ENCODE data around the gene RPS6KB2.
"Not testable (repeated sequence)": the region's sequence is repeated elsewhere in the genome, so short reads cannot be mapped to it uniquely, and the experiment has no call there.

RPS6KB2 gene

DNA sequence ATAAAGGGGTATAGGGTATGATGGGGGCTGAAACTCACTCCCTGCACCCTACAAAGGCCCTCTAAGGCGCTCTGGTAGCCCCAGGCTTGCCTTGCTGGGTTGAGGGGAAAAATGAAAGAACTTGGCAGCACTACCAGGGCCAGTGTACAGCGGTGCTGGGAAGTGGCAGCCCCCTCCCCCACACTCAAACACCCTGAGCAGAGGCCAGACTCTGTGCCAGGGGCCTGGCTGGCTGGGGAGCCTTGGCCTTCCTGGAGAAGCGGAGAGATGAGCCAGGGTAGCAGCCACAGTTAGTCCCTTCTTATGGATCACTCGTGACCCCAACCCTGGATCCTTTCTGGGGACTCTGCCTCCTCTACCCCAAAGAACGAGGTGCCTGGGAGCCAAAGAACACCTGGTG is 38.1 kb downstream of the RPS6KB2 start:
- H3K9me3 Mint-ChIP-seq = no peaks in the 10 kb centered on the region
- peak overlapping the region; percentile 69 for H3K27ac Mint-ChIP-seq
- H3K27me3 Mint-ChIP-seq = no peaks in the 10 kb centered on the region
- H3K4me1 Mint-ChIP-seq (ENCODE audit: low read depth) = peaks cover 40% of the 10 kb centered on the region
- peak overlapping the region; percentile 42 for H3K4me3 Mint-ChIP-seq
- H3K36me3 Mint-ChIP-seq (ENCODE audit: low read depth) = peaks cover 20% of the 10 kb centered on the region
- DNase-seq = no peak

DNA sequence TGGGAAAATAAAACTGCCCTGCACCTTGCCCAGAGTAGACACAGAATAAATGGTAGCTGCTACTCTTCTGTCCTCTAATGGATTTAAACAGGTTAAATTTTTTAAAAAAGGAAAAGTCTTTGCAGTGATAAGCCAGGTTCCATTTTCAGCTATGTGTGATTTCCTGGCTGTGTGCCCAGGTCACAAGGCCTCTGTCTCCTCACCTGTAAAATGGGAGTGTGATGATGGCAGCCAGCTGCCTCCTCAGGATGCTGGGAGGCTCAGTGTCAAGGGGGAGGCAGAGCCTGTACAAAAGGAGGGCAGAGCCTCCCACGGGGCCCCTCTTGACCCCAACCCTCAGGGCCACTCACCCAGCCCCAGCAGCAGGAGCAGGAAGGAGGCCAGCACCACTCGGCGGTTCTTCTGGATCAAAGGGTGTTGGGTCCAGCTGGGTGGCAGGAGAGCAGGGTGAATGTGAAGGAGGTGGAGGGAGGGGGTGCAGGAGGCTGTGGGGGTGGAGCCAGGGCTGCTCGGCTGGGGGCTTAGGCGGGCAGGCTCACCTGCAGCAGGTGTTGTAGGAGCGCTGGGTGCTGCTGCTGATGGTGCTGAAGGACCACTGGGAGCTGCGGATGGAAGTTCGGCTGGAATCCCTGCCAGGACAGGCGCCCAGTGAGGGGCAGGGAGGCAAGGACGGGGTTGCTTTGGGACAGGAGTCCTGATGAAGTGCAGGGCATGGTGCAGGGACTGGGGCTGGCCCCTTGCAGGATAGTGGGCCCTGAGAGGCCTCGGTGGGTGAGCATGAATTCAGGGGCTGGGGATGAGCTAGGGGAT is 38.9 kb downstream of the RPS6KB2 start:
- Mint-ChIP-seq H3K4me1 (ENCODE audit: low read depth) (peaks cover 40% of the 10 kb centered on the region), H3K9me3 (no peaks in the 10 kb centered on the region), H3K4me3 (peak overlapping the region; percentile 91), H3K27me3 (no peaks in the 10 kb centered on the region), H3K27ac (peak overlapping the region; percentile 94), H3K36me3 (ENCODE audit: low read depth) (peaks cover 20% of the 10 kb centered on the region)
- DNase-seq = no peak

DNA sequence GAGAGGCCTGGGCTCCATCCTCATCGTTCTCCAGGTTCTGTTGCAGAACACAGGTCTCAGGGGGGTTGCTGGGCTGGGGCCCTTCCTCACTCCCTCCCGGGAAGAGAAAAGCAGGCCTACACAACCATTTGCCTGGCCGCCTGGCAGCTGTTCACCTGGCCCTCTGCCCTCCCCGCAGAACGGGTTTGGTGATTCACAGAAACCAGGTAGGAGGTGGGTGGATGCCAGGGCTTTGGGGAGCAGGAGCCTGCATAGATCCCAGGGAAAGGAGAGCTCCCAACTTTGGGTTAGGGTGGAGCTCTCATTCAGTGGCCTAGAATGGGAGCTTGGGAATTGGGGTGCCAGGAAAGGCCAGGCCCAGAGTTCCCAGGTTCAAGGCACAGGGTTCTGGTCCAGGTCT is 39.8 kb downstream of the RPS6KB2 start:
- Mint-ChIP-seq H3K9me3 (no peaks in the 10 kb centered on the region), H3K27me3 (no peaks in the 10 kb centered on the region), H3K4me1 (ENCODE audit: low read depth) (peaks cover 40% of the 10 kb centered on the region), H3K27ac (peak overlapping the region; percentile 94), H3K4me3 (peak overlapping the region; percentile 91), H3K36me3 (ENCODE audit: low read depth) (peaks cover 20% of the 10 kb centered on the region)
- DNase-seq = peak; percentile 54

DNA sequence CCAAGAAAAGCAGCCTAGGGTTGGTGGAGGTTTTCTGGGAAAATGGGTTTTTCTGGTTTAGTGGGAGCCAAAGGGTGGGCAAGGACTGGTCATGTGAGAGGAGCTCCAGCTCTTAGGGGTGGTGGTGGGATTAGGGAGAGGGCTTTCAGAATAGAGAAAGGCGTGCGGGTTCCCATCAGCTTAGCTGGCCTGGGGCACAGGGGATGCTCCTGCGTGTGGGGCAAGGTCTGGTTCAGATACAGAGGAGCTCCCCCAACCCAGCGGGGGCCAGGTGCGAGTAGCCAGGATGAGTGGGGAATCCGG is 40.1 kb downstream of the RPS6KB2 start:
- H3K27ac Mint-ChIP-seq = peak overlapping the region; percentile 94
- no peak for DNase-seq
- peaks cover 40% of the 10 kb centered on the region for H3K4me1 Mint-ChIP-seq (ENCODE audit: low read depth)
- no peaks in the 10 kb centered on the region for H3K9me3 Mint-ChIP-seq
- peak overlapping the region; percentile 91 for H3K4me3 Mint-ChIP-seq
- no peaks in the 10 kb centered on the region for H3K27me3 Mint-ChIP-seq
- peaks cover 20% of the 10 kb centered on the region for H3K36me3 Mint-ChIP-seq (ENCODE audit: low read depth)

DNA sequence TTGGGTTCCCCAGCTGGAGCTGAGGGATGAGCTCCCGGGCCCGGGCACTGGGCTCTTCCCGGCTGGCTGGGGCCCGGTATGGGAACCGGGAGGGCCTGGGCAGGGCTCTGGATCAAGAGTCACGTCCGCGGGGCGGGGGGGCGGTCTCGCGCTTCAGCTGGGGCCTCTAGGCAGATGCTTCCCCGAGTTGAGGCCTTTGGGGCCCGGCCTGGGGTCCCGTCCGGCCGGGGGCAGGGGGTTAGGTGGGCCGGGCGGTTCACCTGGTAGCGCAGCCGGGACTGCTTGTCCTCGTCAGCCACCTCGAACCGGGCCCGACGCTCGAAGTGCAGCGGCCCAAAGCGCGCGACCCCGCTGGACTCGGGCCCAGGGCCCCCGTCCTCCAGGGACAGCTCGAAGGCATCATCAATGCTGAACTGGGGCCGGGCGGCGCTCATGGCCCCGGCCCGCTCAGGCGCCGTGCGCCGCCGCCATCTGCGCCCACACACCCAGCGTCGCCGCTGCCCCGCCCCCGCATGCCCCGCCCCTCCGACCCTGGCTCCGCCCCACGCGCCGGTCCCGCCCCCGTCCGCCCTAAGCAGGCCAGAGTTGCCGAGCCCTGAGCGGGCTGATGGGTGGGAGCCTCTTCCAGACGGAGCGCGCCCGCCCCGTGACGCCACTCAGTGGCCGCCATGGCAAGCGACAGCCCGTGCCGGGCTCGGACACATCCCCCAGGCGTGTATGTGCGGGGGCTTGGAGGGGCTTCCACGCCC is 40.6 kb downstream of the RPS6KB2 start, which contains the start of gene TMEM134:
Gene TMEM134 (minus strand): TSS at position 493 of the 749 bp plus-strand sequence. CDS start 59 bp downstream, at position 434.
- Mint-ChIP-seq H3K4me3 (peak within 1 kb of the TSS; percentile 91), H3K27me3 (no peaks in the 10 kb centered on the region), H3K4me1 (ENCODE audit: low read depth) (peaks cover 40% of the 10 kb centered on the region), H3K27ac (peak within 1 kb of the TSS; percentile 94), H3K9me3 (no peaks in the 10 kb centered on the region), H3K36me3 (ENCODE audit: low read depth) (peaks cover 20% of the 10 kb centered on the region)
- DNase-seq = peak; percentile 95

DNA sequence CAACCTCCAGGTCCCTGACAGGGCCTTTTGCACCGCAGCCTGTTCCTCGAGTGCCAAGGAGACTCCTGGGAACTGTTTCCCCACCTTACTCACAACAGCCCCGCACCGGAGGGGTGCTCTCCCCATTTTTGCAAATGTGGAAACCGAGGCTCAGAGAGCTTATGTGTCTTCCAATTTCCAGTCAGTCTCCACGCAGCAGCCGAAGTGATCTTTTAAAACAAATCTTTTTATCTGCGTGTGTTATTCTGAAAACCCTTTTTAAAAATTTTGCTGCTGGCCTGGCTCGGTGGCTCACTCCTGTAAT is 41.2 kb downstream of the RPS6KB2 start:
- peak overlapping the region; percentile 90 for H3K27ac Mint-ChIP-seq
- no peaks in the 10 kb centered on the region for H3K9me3 Mint-ChIP-seq
- H3K4me3 Mint-ChIP-seq = peak overlapping the region; percentile 78
- H3K4me1 Mint-ChIP-seq (ENCODE audit: low read depth) = peaks cover 36% of the 10 kb centered on the region
- peaks cover 20% of the 10 kb centered on the region for H3K36me3 Mint-ChIP-seq (ENCODE audit: low read depth)
- no peaks in the 10 kb centered on the region for H3K27me3 Mint-ChIP-seq
- no peak for DNase-seq

DNA sequence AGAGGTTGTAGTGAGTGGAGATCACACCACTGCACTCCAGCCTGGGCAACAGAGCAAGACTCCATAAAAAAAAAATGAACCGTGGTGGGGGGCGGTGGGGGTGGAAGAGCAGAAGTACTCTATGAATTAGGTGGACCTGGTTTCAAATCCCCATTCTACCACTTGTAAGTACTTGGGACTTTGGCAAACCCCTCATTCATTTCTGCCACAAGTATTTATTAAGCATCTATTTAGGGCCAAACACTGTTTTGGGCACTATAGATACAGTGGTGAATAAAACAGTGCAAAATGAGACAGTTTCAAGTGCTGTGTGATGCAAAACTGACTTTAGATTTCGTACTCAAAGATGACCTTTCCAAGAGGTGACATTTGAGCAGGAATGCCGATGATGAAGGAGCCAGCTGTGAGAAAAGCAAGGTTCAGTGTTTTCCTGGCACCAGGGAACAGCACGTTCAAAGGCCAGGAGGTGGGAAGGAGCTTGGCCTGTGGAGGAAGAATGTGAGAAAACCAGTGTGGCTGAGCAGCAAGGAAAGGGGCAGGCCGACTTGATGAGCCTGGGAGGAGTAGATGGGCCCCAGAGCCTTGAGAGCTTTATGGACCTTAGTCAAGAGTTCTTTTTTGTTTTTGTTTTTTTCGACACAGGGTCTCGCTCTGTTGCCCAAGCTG is 42.2 kb downstream of the RPS6KB2 start:
- H3K27me3 Mint-ChIP-seq = no peaks in the 10 kb centered on the region
- no peak for DNase-seq
- peaks cover 32% of the 10 kb centered on the region for H3K4me1 Mint-ChIP-seq (ENCODE audit: low read depth)
- H3K9me3 Mint-ChIP-seq = no peaks in the 10 kb centered on the region
- H3K36me3 Mint-ChIP-seq (ENCODE audit: low read depth) = peaks cover 13% of the 10 kb centered on the region
- peak overlapping the region; percentile 12 for H3K27ac Mint-ChIP-seq
- H3K4me3 Mint-ChIP-seq = no peak overlapping the region

DNA sequence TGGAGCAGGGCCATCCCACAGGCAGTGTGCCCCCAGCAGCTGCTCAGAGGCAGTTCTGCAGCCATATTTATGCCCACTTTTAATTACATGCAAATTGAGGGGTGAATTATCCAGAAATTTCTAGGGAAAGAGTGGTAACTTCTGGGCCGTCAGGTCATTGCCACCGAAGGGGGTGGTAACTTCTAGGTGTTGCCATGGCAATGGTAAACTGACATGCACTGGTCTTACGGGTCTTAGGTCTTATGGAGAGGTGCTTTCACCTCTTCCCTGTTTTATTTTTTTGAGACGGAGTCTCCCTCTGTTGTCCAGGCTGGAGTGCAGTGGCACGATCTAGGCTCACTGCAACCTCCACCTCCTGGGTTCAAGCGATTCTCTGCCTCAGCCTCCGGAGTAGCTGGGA is 44.6 kb downstream of the RPS6KB2 start:
- Mint-ChIP-seq H3K36me3 (ENCODE audit: low read depth) (peaks cover 5% of the 10 kb centered on the region), H3K27ac (no peak overlapping the region), H3K4me3 (no peak overlapping the region), H3K9me3 (no peaks in the 10 kb centered on the region), H3K27me3 (no peaks in the 10 kb centered on the region), H3K4me1 (ENCODE audit: low read depth) (peaks cover 13% of the 10 kb centered on the region)
- no peak for DNase-seq

DNA sequence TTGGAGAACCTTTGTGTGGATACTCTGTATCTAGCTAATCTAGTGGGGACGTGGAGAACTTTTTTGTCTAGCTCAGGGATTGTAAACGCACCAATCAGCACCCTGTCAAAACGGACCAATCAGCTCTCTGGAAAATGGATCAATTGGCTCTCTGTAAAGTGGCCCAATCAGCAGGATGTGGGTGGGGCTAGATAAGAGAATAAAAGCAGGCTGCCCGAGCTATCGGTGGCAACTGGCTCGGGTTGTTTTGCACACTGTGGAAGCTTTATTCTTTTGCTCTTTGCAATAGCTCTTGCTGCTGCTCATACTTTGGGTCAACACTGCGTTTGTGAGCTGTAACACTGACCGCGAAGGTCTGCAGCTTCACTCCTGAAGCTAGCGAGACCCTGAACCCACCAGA is 48.4 kb downstream of the RPS6KB2 start:
- not testable (repeated sequence) for H3K27ac Mint-ChIP-seq; H3K27me3 Mint-ChIP-seq; H3K4me1 Mint-ChIP-seq (ENCODE audit: low read depth); H3K4me3 Mint-ChIP-seq; DNase-seq; H3K9me3 Mint-ChIP-seq; H3K36me3 Mint-ChIP-seq (ENCODE audit: low read depth)

DNA sequence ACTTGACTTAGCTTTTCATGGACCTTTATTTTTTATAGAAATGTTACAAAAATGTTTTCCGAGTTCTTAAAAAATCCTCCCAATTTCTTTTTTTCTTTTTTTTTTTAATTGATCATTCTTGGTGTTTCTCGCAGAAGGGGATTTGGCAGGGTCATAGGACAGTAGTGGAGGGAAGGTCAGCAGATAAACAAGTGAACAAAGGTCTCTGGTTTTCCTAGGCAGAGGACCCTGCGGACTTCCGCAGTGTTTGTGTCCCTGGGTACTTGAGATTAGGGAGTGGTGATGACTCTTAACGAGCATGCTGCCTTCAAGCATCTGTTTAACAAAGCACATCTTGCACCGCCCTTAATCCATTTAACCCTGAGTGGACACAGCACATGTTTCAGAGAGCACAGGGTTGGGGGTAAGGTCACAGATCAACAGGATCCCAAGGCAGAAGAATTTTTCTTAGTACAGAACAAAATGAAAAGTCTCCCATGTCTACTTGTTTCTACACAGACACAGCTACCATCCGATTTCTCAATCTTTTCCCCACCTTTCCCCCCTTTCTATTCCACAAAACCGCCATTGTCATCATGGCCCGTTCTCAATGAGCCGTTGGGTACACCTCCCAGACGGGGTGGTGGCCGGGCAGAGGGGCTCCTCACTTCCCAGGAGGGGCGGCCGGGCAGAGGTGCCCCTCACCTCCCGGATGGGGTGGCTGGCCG is 49.2 kb downstream of the RPS6KB2 start:
- DNase-seq; H3K9me3 Mint-ChIP-seq; H3K27me3 Mint-ChIP-seq; H3K27ac Mint-ChIP-seq; H3K36me3 Mint-ChIP-seq (ENCODE audit: low read depth); H3K4me3 Mint-ChIP-seq; H3K4me1 Mint-ChIP-seq (ENCODE audit: low read depth): not testable (repeated sequence)

DNA sequence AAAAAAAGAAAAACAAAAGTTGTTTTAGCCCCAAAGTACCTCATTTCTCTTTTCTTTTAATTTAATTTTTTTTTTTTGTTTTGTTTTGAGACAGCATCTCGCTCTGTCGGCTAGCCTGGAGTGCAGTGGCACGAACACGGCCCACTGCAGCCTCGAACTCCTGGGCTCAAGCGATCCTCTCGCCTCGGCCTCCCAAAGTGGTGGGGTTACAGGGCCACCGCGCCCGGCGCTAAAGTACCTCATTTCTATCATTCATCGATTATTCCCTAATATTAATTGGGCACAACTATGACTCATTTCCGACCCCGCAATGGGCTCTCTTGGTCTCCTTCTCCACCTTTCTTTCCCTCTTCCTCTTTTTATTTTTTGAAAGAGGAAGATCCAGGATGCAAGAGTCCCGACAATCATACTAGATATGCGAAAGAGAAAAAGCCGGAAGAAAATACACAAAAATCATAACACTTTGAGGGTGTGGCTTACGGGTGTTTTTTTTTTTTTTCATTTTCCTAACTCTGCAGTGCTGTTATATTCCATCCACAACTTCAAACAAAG is 54.1 kb downstream of the RPS6KB2 start:
- peak overlapping the region; percentile 99 for H3K27ac Mint-ChIP-seq
- peaks cover 40% of the 10 kb centered on the region for H3K36me3 Mint-ChIP-seq (ENCODE audit: low read depth)
- no peaks in the 10 kb centered on the region for H3K9me3 Mint-ChIP-seq
- peaks cover 46% of the 10 kb centered on the region for H3K4me1 Mint-ChIP-seq (ENCODE audit: low read depth)
- no peaks in the 10 kb centered on the region for H3K27me3 Mint-ChIP-seq
- peak overlapping the region; percentile 85 for H3K4me3 Mint-ChIP-seq
- no peak for DNase-seq

DNA sequence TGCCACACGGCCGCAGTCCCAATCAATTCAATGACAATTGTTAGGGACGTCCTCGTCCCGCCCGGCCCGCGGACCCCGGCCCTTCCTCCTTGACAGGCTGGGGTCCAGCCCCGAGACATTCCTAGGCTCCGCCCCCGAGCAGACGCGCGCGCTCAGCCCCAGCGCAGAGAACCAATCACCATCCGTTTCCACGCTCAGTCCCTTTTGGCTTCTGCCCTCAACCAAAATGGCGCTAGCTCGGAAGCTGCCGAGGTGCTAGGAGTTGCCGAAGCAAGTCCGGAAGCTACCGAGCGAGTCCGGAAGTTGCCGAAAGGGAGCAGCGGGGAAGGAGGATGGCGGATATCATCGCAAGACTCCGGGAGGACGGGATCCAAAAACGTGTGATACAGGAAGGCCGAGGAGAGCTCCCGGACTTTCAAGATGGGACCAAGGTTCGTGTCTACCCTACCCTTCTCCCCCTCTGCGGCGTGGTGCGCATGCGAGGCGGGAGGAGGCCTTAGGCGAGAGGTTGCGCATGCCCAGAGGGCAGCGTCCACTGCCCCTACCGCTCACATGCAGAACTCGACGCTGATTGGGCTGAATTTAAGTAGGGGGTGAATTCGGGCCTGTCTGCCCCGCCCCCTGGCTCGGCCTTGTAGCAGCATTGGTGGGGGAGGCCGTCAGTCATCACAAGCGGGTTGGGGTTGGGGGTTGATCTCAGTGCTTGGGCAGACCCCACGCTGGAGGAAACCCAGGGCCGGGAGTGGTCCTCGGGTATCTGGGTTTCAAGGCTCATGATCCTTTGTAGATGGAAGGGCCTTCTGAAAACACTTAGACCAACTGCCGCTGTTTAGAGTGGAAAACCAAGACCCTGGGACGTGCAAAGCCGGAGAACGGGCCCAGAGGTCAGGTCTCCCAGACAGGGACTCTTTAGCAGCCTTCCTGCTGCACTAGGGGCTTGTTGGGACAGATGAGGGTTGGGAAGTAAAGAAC is 54.8 kb downstream of the RPS6KB2 start, which contains the start of gene AIP:
Gene AIP (plus strand): TSS at position 200 of the 972 bp plus-strand sequence. CDS start 133 bp downstream, at position 333.
- H3K27ac Mint-ChIP-seq = peak within 1 kb of the TSS; percentile 99
- DNase-seq = peak; percentile 97
- no peaks in the 10 kb centered on the region for H3K27me3 Mint-ChIP-seq
- peaks cover 53% of the 10 kb centered on the region for H3K4me1 Mint-ChIP-seq (ENCODE audit: low read depth)
- H3K4me3 Mint-ChIP-seq = peak within 1 kb of the TSS; percentile 85
- H3K36me3 Mint-ChIP-seq (ENCODE audit: low read depth) = peaks cover 48% of the 10 kb centered on the region
- H3K9me3 Mint-ChIP-seq = peaks cover 2% of the 10 kb centered on the region
